GM18858 (cell line): ENCODE results near the gene CYP26B1.

Experiments
- ATAC-seq: cut with Tn5 transposase; IDR thresholded peaks from one replicate; pipeline ENCODE4 v1.9.1; 2021; ENCODE audit not compliant: unreplicated experiment

The CYP26B1 gene

DNA sequence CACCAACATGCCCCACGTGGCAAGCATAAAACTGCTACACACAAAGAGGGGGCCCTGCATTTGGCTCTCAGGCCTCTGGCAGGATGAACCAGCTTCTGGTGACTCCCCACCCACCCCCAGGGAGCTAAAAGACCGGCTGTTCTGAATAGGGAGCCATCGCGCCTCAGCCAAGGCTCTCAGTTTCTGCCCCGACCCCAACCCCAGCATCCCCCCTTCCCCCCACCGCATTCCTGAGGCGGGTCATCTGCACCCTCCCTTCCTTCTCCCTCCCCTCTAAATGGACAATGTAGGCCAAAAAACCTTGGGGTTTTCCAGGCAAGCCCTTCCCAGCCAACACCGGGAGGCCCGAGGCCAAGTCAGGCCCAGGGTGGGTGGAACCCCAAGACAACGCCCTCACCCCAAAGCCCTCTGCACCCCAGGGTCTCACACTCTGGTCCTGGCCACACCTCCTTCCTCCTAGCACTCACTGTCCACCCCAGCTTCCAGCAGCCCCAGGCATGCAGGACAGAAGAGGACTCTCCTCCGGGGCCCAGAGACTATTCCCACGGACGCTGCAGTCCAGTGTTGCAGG is 5.7 kb downstream of the CYP26B1 start:
- no peak for ATAC-seq

DNA sequence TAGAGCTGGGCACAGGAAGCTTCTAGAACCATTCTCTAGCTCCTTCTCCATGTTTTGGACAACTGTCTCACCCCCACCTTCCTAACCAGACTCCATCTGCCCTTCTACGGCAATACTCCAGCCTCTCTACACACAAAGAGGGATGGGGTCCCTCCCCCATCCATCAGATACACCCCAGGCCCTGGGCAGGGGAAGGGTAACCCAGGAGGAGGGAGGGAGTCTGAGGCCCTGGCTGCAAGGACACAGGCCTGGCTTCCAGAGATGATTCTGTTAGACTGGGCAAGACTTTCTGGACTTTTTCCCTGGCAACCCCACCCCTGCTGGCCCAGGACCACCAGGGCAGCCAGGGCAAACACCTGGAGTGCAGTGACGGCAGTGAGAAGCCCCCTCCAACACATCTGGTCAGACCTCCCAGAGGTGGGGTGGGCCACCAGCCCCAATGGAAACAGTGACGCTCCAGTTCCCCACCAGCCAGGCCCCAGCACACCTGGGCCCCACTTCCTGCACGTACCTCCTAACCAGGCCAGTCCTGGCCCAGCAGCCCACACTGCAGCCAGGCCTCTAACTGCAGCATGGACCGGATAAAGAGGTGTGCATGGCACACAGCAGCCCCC is 6.5 kb downstream of the CYP26B1 start:
- no peak for ATAC-seq

DNA sequence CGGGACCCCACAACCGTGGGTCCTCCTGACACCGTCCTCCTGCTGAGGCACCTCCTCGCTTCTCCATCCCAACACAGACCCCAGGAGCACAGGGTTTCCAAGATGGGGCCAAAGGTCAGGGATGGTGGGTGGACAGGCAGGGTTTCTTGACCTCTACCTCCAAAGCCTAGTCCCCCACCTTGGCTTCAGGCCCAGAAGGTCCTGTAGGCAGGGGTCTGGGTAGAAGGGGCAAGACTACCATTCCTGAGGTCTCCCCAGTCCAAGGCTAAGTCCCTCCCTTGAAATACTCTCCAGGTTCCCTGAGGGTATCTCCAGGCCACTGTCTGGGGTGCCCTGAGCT is 7.1 kb downstream of the CYP26B1 start:
- ATAC-seq: no peak

DNA sequence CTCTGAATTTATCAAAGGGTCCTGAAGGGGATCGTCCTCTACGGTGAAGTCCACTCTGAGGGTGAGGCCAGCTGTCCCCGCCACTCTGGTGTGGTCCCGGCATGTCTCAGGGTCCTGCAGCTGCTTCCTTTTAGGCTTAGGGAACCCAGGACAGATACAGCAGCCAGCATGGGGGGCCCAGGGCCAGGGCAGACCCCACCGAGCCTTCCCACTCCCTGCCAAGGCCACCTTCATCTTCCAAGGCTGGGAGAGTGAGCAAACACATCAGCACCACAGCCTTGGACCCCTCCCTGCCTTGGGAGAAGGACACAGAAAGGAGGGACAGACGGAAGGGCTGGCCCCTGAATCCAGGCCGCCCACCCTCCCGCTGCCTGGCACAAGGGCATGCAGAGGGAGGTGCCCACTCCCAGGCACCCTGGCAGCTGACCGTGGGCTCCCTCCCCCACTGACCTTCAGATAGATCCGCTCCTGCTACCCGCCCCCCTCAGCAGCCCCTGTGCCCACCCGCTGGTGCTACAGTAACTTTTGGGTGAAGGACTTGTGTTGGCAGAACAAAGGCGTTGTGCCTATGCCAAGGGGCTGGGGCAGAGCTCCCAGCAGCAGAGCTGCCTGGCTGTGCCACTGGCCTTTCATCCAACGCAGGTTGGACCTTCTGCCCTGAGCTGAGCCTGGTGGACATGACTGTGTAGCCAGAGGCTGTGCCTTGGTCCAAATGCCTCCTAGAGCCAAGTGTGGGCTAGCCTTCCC is 7.6 kb downstream of the CYP26B1 start:
- ATAC-seq: no peak

DNA sequence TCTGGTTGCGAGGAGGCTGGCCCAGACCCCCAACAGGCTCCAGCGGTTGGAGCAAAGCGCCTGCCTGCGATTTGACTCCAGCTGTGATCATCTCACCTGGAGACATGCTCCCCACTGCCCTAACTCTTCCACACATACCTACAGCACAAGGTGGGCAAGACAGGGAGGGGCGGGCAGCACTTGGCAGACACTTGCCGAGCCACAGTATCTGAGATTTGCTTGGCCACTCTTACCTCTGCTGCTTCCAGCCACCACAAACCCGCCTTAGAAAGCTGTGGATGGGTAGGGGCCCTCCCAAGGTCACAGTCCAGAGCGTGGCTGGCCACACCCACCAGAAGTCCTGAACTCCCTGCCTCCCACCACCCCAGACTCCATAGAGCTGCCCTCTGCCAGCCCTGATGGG is 8.2 kb downstream of the CYP26B1 start:
- ATAC-seq: no peak

DNA sequence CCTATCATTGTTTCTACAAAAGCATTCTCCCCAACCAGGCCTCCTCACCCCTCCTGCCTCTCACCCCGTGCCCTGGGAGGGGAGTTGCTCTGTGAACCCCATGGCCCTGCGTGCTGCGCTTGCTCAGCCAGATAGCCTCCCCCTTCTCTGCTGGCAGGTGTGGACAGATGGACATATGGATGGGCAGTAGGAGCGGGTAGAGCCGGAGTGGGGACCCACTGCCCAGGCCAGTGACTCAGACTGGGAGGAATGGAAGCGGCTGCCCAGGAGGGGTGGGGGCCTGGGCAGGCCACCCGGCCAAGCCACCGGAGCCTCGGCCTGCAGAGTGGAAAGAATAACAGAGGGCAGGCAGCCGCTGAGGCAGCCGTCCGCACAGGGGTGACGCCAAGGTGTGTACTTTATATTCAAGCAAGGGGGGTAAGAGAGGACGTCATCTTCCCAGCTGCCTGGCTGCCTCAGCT is 8.7 kb downstream of the CYP26B1 start:
- ATAC-seq: no peak

DNA sequence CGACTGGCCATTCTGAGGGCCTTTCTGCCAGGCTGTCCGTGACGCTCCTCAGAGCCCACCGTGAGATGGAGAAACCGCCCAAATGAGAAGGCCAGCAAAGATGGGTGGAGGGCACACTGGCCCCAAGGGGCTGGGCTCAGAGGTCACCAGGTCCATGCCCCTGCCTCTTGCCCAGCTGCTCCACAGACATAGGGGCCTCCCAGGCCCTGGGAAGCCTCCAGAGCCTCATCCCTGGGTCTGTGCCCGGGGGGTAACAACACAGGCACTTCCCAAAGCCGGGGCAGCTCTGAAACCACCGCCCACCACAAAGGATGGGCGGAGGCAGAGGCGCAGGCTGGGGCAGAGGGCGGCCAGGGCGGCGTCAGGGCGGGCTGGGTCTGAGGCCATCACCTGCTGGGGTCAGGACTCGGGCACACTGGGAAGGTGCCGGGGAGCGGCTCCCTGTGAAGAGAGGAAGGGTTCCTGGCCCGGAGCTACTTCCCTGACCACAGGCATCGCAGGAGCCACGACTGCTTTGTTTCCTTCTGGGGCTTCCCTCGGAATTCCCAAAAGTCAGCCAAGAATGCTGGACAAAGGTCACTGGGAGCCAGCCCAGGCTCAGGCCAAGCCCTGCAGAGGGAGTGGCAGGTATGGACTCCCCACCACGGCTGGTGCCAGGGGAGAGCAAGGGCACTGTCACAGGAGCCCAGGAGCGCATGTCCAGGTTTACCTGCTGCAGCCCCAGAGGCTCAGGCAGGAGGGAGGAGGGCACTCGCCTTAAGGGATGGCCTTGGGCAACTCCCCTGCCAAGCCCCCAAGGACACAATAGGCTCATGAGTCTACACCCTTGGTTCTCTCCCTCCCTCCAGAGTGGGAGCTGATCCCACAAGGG is 9.4 kb downstream of the CYP26B1 start:
- ATAC-seq: no peak

DNA sequence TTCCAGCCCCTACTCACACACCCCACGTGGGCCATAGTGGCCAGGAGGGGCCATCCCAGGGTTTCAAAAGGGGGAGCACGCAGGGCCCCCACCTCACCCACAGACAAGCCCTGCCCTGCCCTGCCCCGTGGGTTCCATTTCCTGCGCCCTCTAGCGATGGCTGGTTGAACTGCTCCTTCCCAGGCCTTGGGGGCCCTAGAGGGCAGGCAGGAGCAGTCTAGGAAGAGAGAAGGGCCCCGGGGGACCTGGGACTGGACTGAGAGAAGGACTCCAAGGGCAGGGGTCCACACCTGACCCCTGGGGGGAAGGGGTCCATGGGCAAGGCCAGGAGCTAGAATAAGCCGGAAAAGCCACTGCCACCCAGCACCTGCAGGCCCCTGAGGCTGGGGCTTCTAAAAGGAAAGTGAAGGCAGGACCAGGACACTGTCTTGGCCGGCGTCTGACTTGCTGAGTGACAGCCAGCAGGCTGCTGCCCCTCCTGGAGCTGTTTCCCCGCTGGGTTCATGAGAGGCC is 10.1 kb downstream of the CYP26B1 start:
- ATAC-seq: peak; percentile 86

DNA sequence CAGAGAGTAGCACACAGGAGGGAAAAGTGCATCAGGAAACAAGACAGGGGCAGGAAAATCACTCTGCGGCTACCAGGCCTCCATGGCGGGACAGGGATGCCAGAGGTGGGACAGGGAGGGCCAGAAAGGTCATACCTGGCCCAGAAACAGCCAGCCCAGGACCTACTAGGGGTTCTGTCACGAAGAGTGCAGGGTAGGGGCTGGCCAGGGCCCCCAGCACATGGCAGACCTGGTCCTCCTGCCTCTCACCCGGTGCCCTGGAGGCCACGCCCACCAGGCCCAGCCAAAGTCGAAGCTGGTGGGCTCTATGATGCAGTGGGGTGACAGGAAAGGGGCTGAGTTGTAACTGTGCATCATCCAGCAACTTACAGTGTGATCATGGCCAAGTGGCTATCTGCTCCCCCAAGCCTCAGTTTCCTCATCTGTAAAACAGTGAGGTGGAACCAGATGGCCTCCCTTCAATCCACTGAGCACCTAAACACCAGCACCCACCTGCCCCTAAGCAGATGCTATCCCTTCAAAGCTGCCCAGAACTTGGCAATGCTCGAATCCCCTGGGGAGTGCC is 10.6 kb downstream of the CYP26B1 start:
- no peak for ATAC-seq

DNA sequence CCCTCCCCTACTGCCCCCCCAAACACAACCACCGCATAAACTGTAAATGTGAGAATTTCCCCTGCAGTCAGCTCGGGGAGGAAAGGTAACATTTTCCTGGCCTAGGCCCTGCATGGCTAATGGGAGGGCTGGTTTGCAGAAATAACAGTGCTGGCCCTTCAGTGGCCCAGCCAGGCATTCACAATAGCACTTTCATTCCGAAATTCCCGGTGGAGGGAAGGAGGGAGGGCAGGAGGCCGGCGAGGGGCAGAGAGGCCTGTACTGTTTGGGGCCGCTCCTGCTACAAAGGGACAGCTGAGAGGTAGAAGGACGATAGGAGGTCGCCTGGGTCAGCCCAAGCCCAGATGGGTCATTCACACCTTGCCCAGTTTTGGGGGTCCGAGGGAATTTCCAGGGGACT is 11.3 kb downstream of the CYP26B1 start:
- ATAC-seq: no peak

DNA sequence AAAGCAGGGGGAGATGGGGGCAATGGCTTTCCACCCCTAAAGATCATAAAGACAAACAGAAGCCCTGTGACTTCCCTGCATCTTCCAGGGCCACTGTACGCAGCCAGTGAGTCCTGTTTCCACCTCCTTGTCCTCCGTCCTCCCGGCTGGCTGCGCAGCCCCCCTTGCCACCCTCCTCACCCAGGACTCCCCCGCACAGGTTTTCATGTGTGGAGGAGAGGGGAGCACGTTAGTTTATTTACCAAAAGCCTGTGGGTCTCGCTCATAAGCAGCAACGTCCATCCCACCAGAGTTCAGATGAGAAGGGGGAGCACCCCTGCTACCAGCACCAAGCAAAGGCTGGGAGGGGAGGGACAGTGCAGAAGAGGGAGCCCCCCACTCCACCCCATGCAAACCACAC is 11.7 kb downstream of the CYP26B1 start:
- no peak for ATAC-seq

DNA sequence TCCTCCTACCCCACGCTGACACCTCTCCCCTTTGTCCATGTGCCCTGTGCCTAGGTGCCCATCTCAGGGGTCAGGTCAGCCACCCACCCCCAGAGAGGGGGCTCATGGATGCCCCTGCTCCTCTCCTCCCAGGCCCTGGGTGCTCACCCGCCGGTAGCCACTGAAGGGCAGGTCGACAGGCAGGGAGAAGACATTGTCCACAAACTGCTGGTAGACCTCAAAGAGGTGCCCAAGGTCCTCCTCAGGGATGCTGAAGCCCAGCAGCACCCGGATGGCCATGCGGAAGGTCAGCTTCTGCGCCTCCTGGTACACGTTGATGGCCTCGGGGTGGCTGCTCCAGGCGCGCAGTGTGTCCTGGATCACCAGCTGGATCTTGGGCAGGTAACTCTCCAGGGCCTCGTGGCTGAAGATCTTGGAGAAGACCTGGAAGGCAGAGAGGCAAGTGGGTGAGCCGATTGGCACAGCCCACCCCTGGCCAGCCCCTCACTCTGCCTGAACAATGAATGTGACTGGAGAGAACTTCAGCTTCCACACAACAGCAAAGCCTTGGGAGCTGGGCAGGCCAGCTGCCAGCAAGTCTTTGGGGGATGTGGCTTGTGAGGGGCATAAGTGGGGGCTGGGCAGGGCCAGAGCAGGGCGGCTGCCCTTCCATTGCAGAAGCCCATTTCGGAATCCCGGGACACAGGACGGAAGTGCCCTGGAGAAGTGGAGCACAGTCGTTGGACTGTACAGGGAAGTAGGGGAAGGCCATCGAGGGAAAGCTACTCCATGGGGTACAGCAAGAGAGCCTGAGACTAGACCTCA is 12.5 kb downstream of the CYP26B1 start:
- no peak for ATAC-seq

DNA sequence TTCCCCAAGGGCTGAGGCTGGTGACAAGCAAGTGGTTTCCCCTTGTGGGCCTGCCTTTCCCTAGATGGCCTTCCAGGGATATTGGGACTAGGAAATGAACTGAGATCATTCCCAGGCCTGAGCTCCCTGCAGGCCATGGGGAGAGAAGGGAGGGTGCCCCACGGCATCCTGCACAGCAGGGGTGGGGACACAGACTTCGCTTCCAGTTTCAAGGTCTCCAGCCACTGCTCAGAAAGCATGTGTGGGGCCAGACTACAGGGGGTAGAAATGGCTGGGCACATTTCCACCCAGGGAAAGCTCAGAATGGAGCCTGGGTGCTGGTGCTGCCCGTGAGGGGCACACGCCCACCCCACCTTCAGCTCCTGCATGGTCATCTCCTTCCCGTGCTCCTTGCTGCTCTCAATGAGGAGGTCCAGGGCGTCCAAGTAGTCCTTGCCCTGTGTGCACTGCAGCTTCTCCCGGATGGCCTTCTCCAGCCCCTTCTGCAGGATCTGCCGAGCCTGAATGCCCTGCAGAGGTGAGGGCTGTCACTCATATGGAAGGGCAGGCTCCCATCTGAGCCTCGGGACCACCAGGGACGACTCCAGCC is 13.2 kb downstream of the CYP26B1 start:
- no peak for ATAC-seq

DNA sequence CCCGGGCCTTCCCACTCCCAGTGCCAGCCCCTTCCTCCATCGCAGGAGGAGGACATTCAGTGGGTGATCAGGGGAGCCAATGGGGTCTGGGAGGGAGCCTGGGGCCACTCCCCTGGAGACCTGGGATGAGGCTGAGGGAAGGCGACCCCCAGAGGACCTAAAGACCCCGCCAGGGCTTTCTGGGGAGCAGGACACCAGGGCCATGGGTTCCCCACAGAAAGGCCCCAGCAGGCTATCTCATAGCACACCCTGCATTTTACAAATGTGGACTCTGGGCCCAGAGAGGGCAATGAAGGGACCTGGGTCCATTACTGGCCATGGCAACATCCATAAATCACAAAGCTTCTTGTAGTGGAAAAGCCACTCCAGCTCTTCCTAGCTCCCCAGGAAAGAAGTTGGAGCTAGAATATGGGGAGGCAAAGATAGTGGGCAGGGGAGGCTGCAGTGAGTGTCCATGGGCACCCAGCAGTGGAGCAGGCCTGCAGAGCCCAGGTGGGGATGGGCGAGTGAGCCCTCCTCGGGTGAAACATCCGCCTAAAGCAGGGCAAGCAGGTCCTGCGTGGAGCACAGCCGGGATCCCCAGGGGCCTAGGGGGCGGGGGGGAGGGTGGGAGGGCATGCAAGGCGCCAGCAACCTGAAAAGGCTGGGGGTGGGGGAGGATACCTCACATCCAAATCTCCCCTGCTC is 13.8 kb downstream of the CYP26B1 start:
- ATAC-seq: no peak

DNA sequence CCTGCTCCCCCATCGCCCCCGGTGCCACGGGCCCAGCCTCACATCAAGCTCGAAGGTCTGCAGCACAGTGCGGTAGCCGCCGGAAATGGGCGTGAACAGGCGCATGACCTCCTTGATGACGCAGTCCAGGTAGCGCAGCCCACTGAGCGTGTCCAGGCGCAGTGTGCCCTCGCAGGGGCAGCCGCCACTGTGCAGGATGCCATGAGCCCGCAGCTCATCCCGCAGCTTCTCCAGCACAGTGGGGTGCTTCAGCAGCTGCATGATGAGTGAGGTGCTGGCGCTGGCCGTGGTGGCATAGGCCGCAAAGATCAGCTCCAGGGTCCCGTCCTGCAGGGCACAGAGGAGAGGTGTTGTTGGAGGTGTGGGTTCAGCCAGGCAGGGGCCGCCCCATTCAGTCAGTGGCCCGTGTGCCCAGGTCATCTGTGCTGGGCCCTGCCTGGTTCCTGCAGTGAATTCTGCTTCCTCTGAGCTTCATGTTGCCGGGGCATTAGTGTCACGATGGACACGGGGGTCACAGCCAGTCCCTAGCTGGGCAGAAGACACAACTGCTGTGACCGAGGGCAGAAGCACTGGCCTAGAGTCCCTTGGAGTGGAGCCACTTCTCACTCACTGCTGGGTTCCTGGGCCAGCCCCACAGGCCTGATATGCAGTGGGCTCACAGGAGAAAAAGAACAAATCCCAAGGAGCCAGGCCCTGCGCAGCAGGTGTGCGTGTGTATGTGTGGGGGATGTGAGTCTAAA is 14.5 kb downstream of the CYP26B1 start:
- no peak for ATAC-seq

DNA sequence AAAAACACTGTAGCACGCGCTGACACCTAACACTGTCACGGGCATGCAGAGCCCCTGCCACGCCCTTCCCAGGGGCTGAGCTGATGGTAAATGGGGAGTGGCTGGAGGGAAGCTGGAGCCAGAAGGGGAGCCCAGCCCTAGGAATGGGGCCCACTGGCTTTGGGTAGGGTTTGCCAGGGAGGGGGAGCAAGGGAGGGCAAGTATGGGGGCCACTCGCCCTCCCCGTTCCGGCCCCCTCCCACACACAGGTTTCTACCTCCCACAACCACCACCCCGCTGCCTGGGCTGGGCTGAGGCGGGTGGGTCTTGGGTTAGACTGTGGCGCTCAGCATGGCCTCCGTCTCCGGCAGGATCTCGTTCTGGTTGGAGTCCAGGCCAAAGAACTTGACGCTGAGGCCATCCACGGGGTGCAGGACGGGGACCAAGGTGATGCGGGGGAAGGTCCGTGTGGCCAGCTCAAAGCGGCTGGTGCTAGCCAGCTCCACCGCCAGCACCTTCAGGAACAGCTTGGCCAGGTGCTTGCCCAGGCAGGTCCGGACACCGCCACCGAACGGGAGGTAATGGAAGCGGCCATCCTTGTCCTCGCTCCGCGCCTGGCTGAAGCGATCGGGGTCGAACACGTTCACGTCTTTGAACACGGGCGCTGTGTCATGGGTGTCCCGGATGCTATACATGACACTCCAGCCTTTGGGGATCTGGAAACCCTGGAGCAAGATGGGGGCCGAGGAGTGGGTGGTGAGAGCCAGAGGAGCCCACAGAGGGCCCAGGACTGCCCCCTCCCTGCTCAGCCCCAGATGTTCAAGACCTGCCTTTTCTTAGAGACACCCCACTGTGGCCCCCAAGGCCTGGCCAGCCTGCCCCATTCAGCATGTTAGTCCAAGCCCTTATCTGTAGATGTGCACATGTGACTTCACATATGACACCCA is 15.5 kb downstream of the CYP26B1 start:
- no peak for ATAC-seq

DNA sequence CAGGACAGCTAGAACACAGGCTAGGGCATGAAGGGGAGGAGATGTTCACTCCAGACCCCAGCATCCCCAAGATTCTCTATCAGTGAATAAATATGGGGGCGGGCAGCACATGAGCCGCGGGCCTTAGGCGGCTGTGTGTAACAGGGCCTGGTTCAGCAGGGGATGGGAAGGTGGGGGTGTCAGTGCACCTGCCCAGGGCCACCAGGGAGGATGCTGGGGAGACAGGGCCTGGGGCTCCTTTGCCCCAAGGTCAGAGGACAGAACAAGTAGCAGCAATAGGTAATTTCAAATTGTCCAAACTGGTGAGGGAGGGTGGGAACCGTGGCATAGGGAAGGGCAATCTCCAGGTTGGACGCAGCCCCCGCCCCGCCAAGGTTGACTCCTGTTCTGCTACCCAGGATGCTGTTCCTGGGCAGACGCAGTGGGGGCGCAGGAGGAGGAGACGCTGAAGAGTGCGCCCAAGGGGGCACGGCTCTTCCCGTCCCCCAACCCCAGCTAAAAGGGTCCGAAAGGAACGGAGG is 16.2 kb downstream of the CYP26B1 start:
- ATAC-seq: no peak
